Naive thymus-derived CD4-positive, alpha-beta T cell (primary cell): ENCODE data around the gene CEP85L. TPM values are rescaled to one million over a fixed set of nuclear protein-coding genes. Genes with fewer than 3 reads are reported as not detected.

Experiments
- ATAC-seq: fragments of 150-1000 bp; cut with Tn5 transposase; 2 replicates; pipeline ENCODE4 v1.10.0; 2021; ENCODE audit warnings: mild to moderate bottlenecking, moderate library complexity
- CTCF ChIA-PET: fragments of 350-600 bp; sonication (Branson Sonifier 250); formaldehyde crosslinking; loops from one replicate; lab custom pipeline; 2021; ENCODE audit warnings: antibody characterized with exemption; lab: Charles Lee
- POLR2A ChIA-PET: fragments of 350-600 bp; sonication (Branson Sonifier 250); formaldehyde crosslinking; loops from one replicate; lab custom pipeline; 2021; ENCODE audit warnings: antibody characterized with exemption, inconsistent platforms; lab: Charles Lee
- DNase-seq, 9 donors: peaks; one replicate each; pipeline versions ENCODE4 v3.0.0 to v3.0.0-alpha.2; 2020 to 2022; ENCODE audit warnings: mixed read lengths in 1 of 9
- H3K27ac ChIP-seq: one replicate; pipeline ENCODE4 v1.7.0; 2013; ENCODE audit warnings: mild to moderate bottlenecking, low read depth, low read length, moderate library complexity
- H3K27me3 ChIP-seq, 2 donors: one replicate each; pipeline ENCODE4 v1.7.0; 2013; ENCODE audit warnings: low read length in 2 of 2, mild to moderate bottlenecking in 2 of 2, moderate library complexity in 2 of 2; ENCODE audit not compliant: control insufficient read depth in 2 of 2, insufficient read depth in 2 of 2
- H3K36me3 ChIP-seq, 3 experiments: 1 replicate in 2 of 3; 2 replicates in 1 of 3; pipeline ENCODE4 v1.7.0; 2013; ENCODE audit warnings: low read length in 3 of 3, mild to moderate bottlenecking in 3 of 3, moderate library complexity in 1 of 3; ENCODE audit not compliant: insufficient read depth in 3 of 3, control insufficient read depth in 2 of 3
- H3K4me1 ChIP-seq, 2 donors: one replicate each; pipeline ENCODE4 v1.7.0; 2013; ENCODE audit warnings: low read length in 2 of 2, mild to moderate bottlenecking in 2 of 2, moderate library complexity in 1 of 2; ENCODE audit not compliant: control insufficient read depth in 2 of 2, insufficient read depth in 2 of 2
- H3K4me3 ChIP-seq: 2 replicates; pipeline ENCODE4 v1.7.0; 2013; ENCODE audit warnings: mild to moderate bottlenecking, low read length
- H3K9me3 ChIP-seq, 3 experiments: 1 replicate in 2 of 3; 2 replicates in 1 of 3; pipeline ENCODE4 v1.7.0; 2013; ENCODE audit warnings: low read length in 3 of 3; ENCODE audit not compliant: control insufficient read depth in 2 of 3
- H3K27ac Mint-ChIP-seq, 9 donors: one replicate each; pipeline ENCODE4 v1.8.0; 2020 to 2022; ENCODE audit warnings: mixed read lengths in 9 of 9, mild to moderate bottlenecking in 8 of 9, moderate library complexity in 5 of 9, inconsistent platforms in 2 of 9
- H3K27me3 Mint-ChIP-seq, 5 donors: one replicate each; pipeline ENCODE4 v1.8.0; 2021 to 2022; ENCODE audit warnings: mixed read lengths in 5 of 5, mild to moderate bottlenecking in 1 of 5
- H3K36me3 Mint-ChIP-seq, 5 donors: one replicate each; pipeline ENCODE4 v1.8.0; 2020 to 2022; ENCODE audit warnings: mixed read lengths in 5 of 5, mild to moderate bottlenecking in 3 of 5, inconsistent platforms in 1 of 5
- H3K4me1 Mint-ChIP-seq, 7 donors: one replicate each; pipeline ENCODE4 v1.8.0; 2020 to 2022; ENCODE audit warnings: mixed read lengths in 7 of 7, mild to moderate bottlenecking in 3 of 7, inconsistent platforms in 1 of 7
- H3K4me3 Mint-ChIP-seq, 10 donors: one replicate each; pipeline ENCODE4 v1.8.0; 2020 to 2022; ENCODE audit warnings: mild to moderate bottlenecking in 10 of 10, mixed read lengths in 10 of 10, moderate library complexity in 6 of 10, inconsistent platforms in 2 of 10
- H3K9me3 Mint-ChIP-seq, 11 donors: one replicate each; pipeline ENCODE4 v1.8.0; 2020 to 2022; ENCODE audit warnings: mixed read lengths in 11 of 11, mild to moderate bottlenecking in 4 of 11, inconsistent platforms in 1 of 11, moderate library complexity in 1 of 11
- intact Hi-C, 2 donors: fragments of 100-400 bp; cut with micrococcal nuclease; formaldehyde crosslinking; loops; one replicate each; pipeline ENCODE4 v1.15.1; 2023
- polyA plus RNA-seq, 2 donors: library from polyadenylated mRNA; unstranded; fragments of 300-500 nt; fragmentation: Illumina TruSeq; gene quantifications; one replicate each; pipeline ENCODE4 v1.2.3, GENCODE V29; 2021
- total RNA-seq, 6 experiments: library from RNA in 5 of 6; stranded (reverse) in 5 of 6; gene quantifications; 1 replicate in 5 of 6; 2 replicates in 1 of 6; pipeline ENCODE4 v1.2.3 and lab custom pipeline; 2021 to 2026

The CEP85L gene
- total and polyA plus RNA-seq, 7 experiments from 2014 or later = 47.3 to 89.1 (median 76.2) TPM

- ChIA-PET POLR2A (no interaction called here), CTCF (interaction anchor here (0.6 kb wide), 1 partner anchor 27 kb away, joined by 3 read pairs; no protein-coding TSS in a partner anchor)
- Histone ChIP-seq H3K9me3 (no peaks in the 10 kb centered on the region), H3K36me3 (peaks cover 0 to 4% (median 0%) of the 10 kb centered on the region in 3 experiments), H3K4me1 (peaks cover 0 to 8% of the 10 kb centered on the region in 2 donors), H3K4me3 (no peak overlapping the region), H3K27me3 (no peaks in the 10 kb centered on the region), H3K27ac (no peak overlapping the region)
- Mint-ChIP-seq H3K27ac (no peak overlapping the region), H3K9me3 (peaks cover 0 to 10% (median 0%) of the 10 kb centered on the region in 11 donors), H3K4me1 (peaks cover 16 to 70% (median 53%) of the 10 kb centered on the region in 7 donors), H3K36me3 (peaks cover 7 to 42% (median 26%) of the 10 kb centered on the region in 5 donors), H3K27me3 (no peaks in the 10 kb centered on the region), H3K4me3 (no peak overlapping the region)
- no peak for ATAC-seq
- no peak for DNase-seq
- intact Hi-C loops = no loop called here
These were observed 114.9 kb downstream of the CEP85L start for GRCh38 chr6:118536478-118536877.

- peaks cover 16 to 76% (median 61%) of the 10 kb centered on the region in 7 donors for H3K4me1 Mint-ChIP-seq
- POLR2A ChIA-PET = interaction anchor here (1.0 kb wide), 1 partner anchor 173 kb away, joined by 3 read pairs; no protein-coding TSS in a partner anchor
These were observed 116.1 kb downstream of the CEP85L start for GRCh38 chr6:118535176-118535844.

GRCh38 chr6:118530942-118531341 lies 120.4 kb downstream of the CEP85L start:
- POLR2A ChIA-PET = interaction anchor here (0.7 kb wide), 1 partner anchor 263 kb away, joined by 3 read pairs; no protein-coding TSS in a partner anchor
- CTCF ChIA-PET = no interaction called here

More at GRCh38 chr6:118535176-118535844, 116.1 kb downstream of the CEP85L start:
- intact Hi-C loops = no loop called here
- Histone ChIP-seq H3K27me3 (no peaks in the 10 kb centered on the region), H3K27ac (no peak overlapping the region), H3K36me3 (peaks cover 0 to 4% (median 0%) of the 10 kb centered on the region in 3 experiments), H3K9me3 (no peaks in the 10 kb centered on the region), H3K4me1 (peaks cover 0 to 8% of the 10 kb centered on the region in 2 donors), H3K4me3 (no peak overlapping the region)
- Mint-ChIP-seq H3K27ac (peak overlapping the region in 1 of 9 donors; percentile 41), H3K4me3 (no peak overlapping the region), H3K36me3 (peaks cover 9 to 51% (median 33%) of the 10 kb centered on the region in 5 donors), H3K9me3 (peaks cover 0 to 14% (median 2%) of the 10 kb centered on the region in 11 donors), H3K27me3 (no peaks in the 10 kb centered on the region)
- CTCF ChIA-PET = interaction anchor here (0.8 to 1.1 kb wide), 2 partner anchors 14 to 24 kb away, joined by 3 read pairs; no protein-coding TSS in a partner anchor
- ATAC-seq (no peak), DNase-seq (no peak)

GRCh38 chr6:118529756-118530155 lies 121.6 kb downstream of the CEP85L start:
- no peaks in the 10 kb centered on the region for H3K4me1 ChIP-seq
- H3K9me3 Mint-ChIP-seq = peaks cover 0 to 12% (median 0%) of the 10 kb centered on the region in 11 donors
- no peaks in the 10 kb centered on the region for H3K27me3 ChIP-seq
- ATAC-seq (no peak), DNase-seq (no peak)
- no peaks in the 10 kb centered on the region for H3K9me3 ChIP-seq
- H3K27ac ChIP-seq = no peak overlapping the region
- peak overlapping the region in 1 of 9 donors; percentile 11 for H3K27ac Mint-ChIP-seq
- H3K4me3 Mint-ChIP-seq = no peak overlapping the region
- ChIA-PET CTCF (interaction anchor here (0.7 kb wide), 1 partner anchor 377 kb away, joined by 7 read pairs; no protein-coding TSS in a partner anchor), POLR2A (no interaction called here)
- peaks cover 6 to 58% (median 33%) of the 10 kb centered on the region in 5 donors for H3K36me3 Mint-ChIP-seq
- peaks cover 0 to 4% (median 0%) of the 10 kb centered on the region in 3 experiments for H3K36me3 ChIP-seq
- H3K4me3 ChIP-seq = no peak overlapping the region
- peaks cover 13 to 85% (median 73%) of the 10 kb centered on the region in 7 donors for H3K4me1 Mint-ChIP-seq
- intact Hi-C loops = loop anchor here in 1 of 2 donors (2.0 kb wide), 2 partner anchors 15 to 17 kb away; no protein-coding TSS in a partner anchor
- no peaks in the 10 kb centered on the region for H3K27me3 Mint-ChIP-seq

More at GRCh38 chr6:118530942-118531341, 120.4 kb downstream of the CEP85L start:
- no peak for DNase-seq
- intact Hi-C loops = loop anchor here in 1 of 2 donors (2.0 kb wide), 1 partner anchor 16 kb away; no protein-coding TSS in a partner anchor
- Histone ChIP-seq H3K27ac (no peak overlapping the region), H3K36me3 (peaks cover 0 to 4% (median 0%) of the 10 kb centered on the region in 3 experiments), H3K4me1 (no peaks in the 10 kb centered on the region), H3K4me3 (no peak overlapping the region), H3K27me3 (no peaks in the 10 kb centered on the region), H3K9me3 (no peaks in the 10 kb centered on the region)
- peaks cover 13 to 82% (median 64%) of the 10 kb centered on the region in 7 donors for H3K4me1 Mint-ChIP-seq
- H3K27ac Mint-ChIP-seq = peak overlapping the region in 1 of 9 donors; percentile 11
- peak overlapping the region in 2 of 10 donors; percentile 7 to 21 for H3K4me3 Mint-ChIP-seq
- peaks cover 0 to 14% (median 1%) of the 10 kb centered on the region in 11 donors for H3K9me3 Mint-ChIP-seq
- no peak for ATAC-seq
- H3K27me3 Mint-ChIP-seq = no peaks in the 10 kb centered on the region
- H3K36me3 Mint-ChIP-seq = peaks cover 9 to 54% (median 33%) of the 10 kb centered on the region in 5 donors

- no peak overlapping the region for H3K4me3 Mint-ChIP-seq
- H3K27me3 ChIP-seq = no peaks in the 10 kb centered on the region
- ChIA-PET POLR2A (no interaction called here), CTCF (no interaction called here)
- H3K4me1 Mint-ChIP-seq = peaks cover 19 to 82% (median 72%) of the 10 kb centered on the region in 7 donors
- intact Hi-C loops = loop anchor here in 1 of 2 donors (2.0 kb wide), 1 partner anchor 19 kb away; no protein-coding TSS in a partner anchor
- H3K27ac ChIP-seq = no peak overlapping the region
- H3K4me1 ChIP-seq = no peaks in the 10 kb centered on the region
- no peak overlapping the region for H3K4me3 ChIP-seq
- no peaks in the 10 kb centered on the region for H3K27me3 Mint-ChIP-seq
- ATAC-seq = no peak
- H3K36me3 ChIP-seq = peaks cover 0 to 9% (median 0%) of the 10 kb centered on the region in 3 experiments
- peak overlapping the region in 3 of 9 donors; percentile 36 to 79 (median 43) for H3K27ac Mint-ChIP-seq
- no peaks in the 10 kb centered on the region for H3K9me3 ChIP-seq
- H3K9me3 Mint-ChIP-seq = peaks cover 0 to 9% (median 0%) of the 10 kb centered on the region in 11 donors
- DNase-seq = no peak
- H3K36me3 Mint-ChIP-seq = peaks cover 6 to 60% (median 35%) of the 10 kb centered on the region in 5 donors
These were observed 123.3 kb downstream of the CEP85L start for GRCh38 chr6:118528129-118528528.

GRCh38 chr6:118525913-118526780 lies 125.2 kb downstream of the CEP85L start:
- Histone ChIP-seq H3K27me3 (no peaks in the 10 kb centered on the region), H3K27ac (no peak overlapping the region), H3K36me3 (peaks cover 0 to 17% (median 7%) of the 10 kb centered on the region in 3 experiments), H3K4me3 (no peak overlapping the region), H3K4me1 (no peaks in the 10 kb centered on the region), H3K9me3 (no peaks in the 10 kb centered on the region)
- Mint-ChIP-seq H3K27ac (peak overlapping the region in 3 of 9 donors; percentile 3 to 42 (median 14)), H3K27me3 (no peaks in the 10 kb centered on the region), H3K9me3 (peaks cover 0 to 4% (median 0%) of the 10 kb centered on the region in 11 donors), H3K4me1 (peaks cover 14 to 66% (median 53%) of the 10 kb centered on the region in 7 donors), H3K36me3 (peaks cover 0 to 57% (median 36%) of the 10 kb centered on the region in 5 donors), H3K4me3 (peak overlapping the region in 1 of 10 donors; percentile 1)
- CTCF ChIA-PET = interaction anchor here (1.8 kb wide), 1 partner anchor 15 kb away, joined by 4 read pairs; no protein-coding TSS in a partner anchor
- intact Hi-C loops = no loop called here
- ATAC-seq (no peak), DNase-seq (no peak)
- POLR2A ChIA-PET = no interaction called here
